ENCODE results near the gene TNFRSF12A.

TNFRSF12A gene, protein sequence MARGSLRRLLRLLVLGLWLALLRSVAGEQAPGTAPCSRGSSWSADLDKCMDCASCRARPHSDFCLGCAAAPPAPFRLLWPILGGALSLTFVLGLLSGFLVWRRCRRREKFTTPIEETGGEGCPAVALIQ

DNA sequence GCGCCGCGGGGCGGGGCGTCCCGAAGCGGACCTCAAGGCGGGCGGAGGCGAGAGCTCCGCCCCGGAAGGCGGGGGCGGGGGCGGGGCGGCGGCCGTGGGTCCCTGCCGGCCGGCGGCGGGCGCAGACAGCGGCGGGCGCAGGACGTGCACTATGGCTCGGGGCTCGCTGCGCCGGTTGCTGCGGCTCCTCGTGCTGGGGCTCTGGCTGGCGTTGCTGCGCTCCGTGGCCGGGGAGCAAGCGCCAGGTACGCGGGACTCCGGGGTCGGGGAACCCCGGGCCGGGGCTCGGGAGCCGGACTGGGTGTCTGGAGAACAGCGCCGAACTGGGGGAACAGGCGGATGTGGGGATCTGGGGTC is at the start of gene TNFRSF12A:
TSS of gene TNFRSF12A (plus strand) at position 122 of the 357 bp plus-strand sequence. CDS start at position 152, 30 bp downstream.
- Histone ChIP-seq H3K27ac (peak within 1 kb of the TSS; percentile 97), H3K4me3 (ENCODE audit: low read depth, low read length) (peak within 1 kb of the TSS; percentile 95), H3K27me3 (replicated peaks) (no peaks in the 10 kb centered on the region), H3K36me3 (replicated peaks) (peaks cover 10% of the 10 kb centered on the region)
- in situ Hi-C loops (cut with HindIII; ENCODE audit: low pct_ligation_motif_present, low sequenced_read_pairs), result no loop called here
- TF ChIP-seq, protein P1, sequence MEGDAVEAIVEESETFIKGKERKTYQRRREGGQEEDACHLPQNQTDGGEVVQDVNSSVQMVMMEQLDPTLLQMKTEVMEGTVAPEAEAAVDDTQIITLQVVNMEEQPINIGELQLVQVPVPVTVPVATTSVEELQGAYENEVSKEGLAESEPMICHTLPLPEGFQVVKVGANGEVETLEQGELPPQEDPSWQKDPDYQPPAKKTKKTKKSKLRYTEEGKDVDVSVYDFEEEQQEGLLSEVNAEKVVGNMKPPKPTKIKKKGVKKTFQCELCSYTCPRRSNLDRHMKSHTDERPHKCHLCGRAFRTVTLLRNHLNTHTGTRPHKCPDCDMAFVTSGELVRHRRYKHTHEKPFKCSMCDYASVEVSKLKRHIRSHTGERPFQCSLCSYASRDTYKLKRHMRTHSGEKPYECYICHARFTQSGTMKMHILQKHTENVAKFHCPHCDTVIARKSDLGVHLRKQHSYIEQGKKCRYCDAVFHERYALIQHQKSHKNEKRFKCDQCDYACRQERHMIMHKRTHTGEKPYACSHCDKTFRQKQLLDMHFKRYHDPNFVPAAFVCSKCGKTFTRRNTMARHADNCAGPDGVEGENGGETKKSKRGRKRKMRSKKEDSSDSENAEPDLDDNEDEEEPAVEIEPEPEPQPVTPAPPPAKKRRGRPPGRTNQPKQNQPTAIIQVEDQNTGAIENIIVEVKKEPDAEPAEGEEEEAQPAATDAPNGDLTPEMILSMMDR (IDR thresholded peaks at IDR 0.05; ENCODE audit: low read depth, low read length, missing control alignments), result no peak
- DNase-seq, result peak; percentile 59

DNA sequence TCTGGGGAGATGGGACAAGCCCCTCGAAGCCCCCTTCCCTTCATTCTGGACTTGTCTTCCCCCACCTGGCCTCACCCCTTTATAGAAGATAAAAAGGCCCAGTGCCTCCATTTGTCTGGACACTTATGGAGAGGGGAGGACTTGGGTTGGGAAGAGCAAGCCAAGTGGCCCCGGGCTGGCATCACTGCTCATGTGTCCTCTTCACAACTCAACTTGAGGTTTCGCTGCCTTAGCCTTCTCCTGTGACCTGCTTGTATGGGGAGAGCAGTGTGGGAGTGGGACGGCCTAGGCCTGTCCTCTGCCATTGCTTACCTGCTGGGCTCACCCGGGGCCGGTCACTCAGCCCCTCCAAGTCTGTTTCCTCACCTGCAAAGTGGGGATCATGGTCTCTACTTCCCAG is 49.6 kb upstream of the TNFRSF12A start:
- Histone ChIP-seq H3K27me3 (replicated peaks) (peaks cover 22% of the 10 kb centered on the region), H3K4me3 (ENCODE audit: low read depth, low read length) (peak overlapping the region; percentile 51), H3K27ac (no peak overlapping the region), H3K36me3 (replicated peaks) (no peaks in the 10 kb centered on the region)
- DNase-seq, result no peak
- TF ChIP-seq, protein P1 (IDR thresholded peaks at IDR 0.05; ENCODE audit: low read depth, low read length, missing control alignments), result no peak
- in situ Hi-C loops (cut with HindIII; ENCODE audit: low pct_ligation_motif_present, low sequenced_read_pairs), result no loop called here

DNA sequence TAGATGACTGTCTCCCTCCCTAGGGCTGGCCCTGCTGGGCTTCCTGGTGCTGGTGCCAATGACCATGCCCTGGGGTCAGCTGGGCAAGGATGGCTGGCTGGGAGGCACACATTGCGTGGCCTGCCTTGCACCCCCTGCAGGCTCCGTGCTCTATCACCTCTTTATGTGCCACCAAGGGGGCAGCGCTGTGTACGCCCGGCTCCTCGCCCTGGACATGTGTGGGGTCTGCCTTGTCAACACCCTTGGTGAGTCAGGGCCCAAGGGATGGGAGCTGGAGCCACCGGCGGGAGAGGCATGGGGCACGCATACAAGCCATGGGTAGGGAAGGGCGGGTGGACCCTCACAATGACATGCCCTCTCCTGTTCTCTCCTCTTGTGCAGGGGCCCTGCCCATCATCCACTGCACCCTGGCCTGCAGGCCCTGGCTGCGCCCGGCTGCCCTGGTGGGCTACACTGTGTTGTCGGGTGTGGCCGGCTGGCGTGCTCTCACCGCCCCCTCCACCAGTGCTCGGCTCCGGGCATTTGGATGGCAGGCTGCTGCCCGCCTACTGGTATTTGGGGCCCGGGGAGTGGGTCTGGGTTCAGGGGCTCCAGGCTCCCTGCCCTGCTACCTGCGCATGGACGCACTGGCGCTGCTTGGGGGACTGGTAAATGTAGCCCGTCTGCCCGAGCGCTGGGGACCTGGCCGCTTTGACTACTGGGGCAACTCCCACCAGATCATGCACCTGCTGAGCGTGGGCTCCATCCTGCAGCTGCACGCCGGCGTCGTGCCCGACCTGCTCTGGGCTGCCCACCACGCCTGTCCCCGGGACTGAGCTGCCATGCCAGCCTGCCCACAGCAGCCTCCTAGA is 48.8 kb upstream of the TNFRSF12A start:
- no peak for DNase-seq
- Histone ChIP-seq H3K36me3 (replicated peaks) (no peaks in the 10 kb centered on the region), H3K27me3 (replicated peaks) (peaks cover 15% of the 10 kb centered on the region), H3K27ac (no peak overlapping the region), H3K4me3 (ENCODE audit: low read depth, low read length) (no peak overlapping the region)
- TF ChIP-seq, protein P1 (IDR thresholded peaks at IDR 0.05; ENCODE audit: low read depth, low read length, missing control alignments), result no peak
- in situ Hi-C loops (cut with HindIII; ENCODE audit: low pct_ligation_motif_present, low sequenced_read_pairs), result no loop called here

DNA sequence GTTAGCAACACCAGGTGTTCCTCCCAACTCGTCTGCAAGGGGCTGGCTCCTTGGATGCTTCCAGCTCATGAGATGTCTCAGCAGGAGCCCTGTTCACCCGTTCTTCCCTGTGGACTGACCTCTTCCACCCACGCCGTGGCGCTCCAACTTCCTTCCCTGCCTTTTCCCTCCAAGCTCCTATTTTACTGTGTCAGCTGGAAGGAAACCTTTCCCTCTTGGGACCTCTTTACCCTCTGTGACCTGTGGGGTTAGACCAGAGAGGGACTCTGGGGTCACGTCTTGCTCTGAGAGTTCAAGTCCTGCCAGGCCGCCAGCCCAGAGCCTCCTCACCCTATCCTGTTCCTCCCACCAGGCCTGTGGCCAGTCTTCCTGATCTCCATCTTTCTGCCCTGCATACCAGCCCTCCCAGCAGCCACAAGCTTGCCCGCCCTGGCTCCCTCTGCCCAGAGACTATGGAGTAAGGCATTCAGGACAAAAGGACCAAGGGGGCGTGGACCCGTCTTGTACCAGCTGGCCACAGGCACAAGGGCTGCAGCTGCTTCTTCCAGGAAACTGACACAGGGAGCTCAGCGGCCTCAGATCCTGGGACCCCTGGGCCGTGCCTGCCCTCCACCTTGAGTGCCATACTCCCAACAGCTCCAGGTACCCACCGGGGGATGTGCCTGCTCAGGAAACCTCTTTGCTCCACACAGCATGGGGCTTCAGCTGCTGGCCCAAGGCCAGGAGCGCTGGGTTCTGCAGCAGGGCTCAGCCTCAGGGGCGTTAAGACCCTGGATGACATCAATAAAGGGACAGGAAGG is 48.0 kb upstream of the TNFRSF12A start:
- in situ Hi-C loops (cut with HindIII; ENCODE audit: low pct_ligation_motif_present, low sequenced_read_pairs), result no loop called here
- no peak overlapping the region for H3K4me3 ChIP-seq (ENCODE audit: low read depth, low read length)
- DNase-seq, result no peak
- H3K27ac ChIP-seq, result no peak overlapping the region
- peaks cover 8% of the 10 kb centered on the region for H3K27me3 ChIP-seq (replicated peaks)
- TF ChIP-seq, protein P1 (IDR thresholded peaks at IDR 0.05; ENCODE audit: low read depth, low read length, missing control alignments), result no peak
- no peaks in the 10 kb centered on the region for H3K36me3 ChIP-seq (replicated peaks)

DNA sequence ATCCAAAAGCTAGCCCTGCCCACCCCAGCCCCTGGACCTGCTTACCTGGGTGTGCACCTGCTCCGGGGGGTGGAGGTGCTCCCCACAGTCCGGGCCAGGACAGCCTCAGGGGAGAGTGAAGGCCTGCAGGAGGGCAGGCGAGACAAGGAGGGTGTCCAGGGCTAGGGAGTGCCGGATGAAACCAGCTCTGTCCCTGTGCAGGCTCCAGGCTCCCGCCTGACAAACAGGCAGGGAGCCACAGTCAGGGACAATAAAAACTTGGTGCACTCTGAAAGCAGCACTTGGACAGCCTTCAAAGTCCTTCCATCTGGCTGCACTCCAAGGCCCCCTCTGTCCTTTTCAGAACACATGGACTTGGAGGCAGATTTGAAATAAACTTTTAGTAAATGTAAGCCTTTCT is 47.1 kb upstream of the TNFRSF12A start:
- H3K36me3 ChIP-seq (replicated peaks), result no peaks in the 10 kb centered on the region
- no peaks in the 10 kb centered on the region for H3K27me3 ChIP-seq (replicated peaks)
- no peak overlapping the region for H3K27ac ChIP-seq
- DNase-seq, result no peak
- in situ Hi-C loops (cut with HindIII; ENCODE audit: low pct_ligation_motif_present, low sequenced_read_pairs), result no loop called here
- TF ChIP-seq, protein P1 (IDR thresholded peaks at IDR 0.05; ENCODE audit: low read depth, low read length, missing control alignments), result no peak
- no peak overlapping the region for H3K4me3 ChIP-seq (ENCODE audit: low read depth, low read length)
